NCI-H446 (cell line): ENCODE measurements around the gene PLEKHA4.
"Not testable (repeated sequence)": the region's sequence is repeated elsewhere in the genome, so short reads cannot be mapped to it uniquely, and the experiment has no call there.

Source experiments
- DNase-seq, 2 experiments: peaks; one replicate each; lab custom pipeline; 2025; lab: John Stamatoyannopoulos, UW

The PLEKHA4 gene

GRCh38 chr19:48796298-48797083 is 71.9 kb downstream of the PLEKHA4 start:
- no peak for DNase-seq

GRCh38 chr19:48795685-48796070 is 72.7 kb downstream of the PLEKHA4 start:
- DNase-seq, result no peak

GRCh38 chr19:48795055-48795684 is 73.2 kb downstream of the PLEKHA4 start:
- DNase-seq, result peak; percentile 94 to 95

- no peak for DNase-seq
Observed at GRCh38 chr19:48794291-48794690, 74.1 kb downstream of the PLEKHA4 start.

GRCh38 chr19:48793271-48793670 is 75.1 kb downstream of the PLEKHA4 start:
- DNase-seq, result no peak

- DNase-seq, result not testable (repeated sequence)
Observed at GRCh38 chr19:48787331-48787730, 81.1 kb downstream of the PLEKHA4 start.
